GM19099 (cell line): ENCODE measurements around the gene ITSN1.

Experiments
- POLR2A ChIP-seq: IDR thresholded peaks from 3 replicates; pipeline ENCODE4 v1.6.1; 2011; ENCODE audit warnings: low read depth; ENCODE audit not compliant: insufficient read length; ENCODE audit errors: extremely low read depth

Gene ITSN1

GRCh38 chr21:33664135-33664534 lies 21.8 kb downstream of the ITSN1 start:
- TF ChIP-seq POLR2A, result no peak

DNA sequence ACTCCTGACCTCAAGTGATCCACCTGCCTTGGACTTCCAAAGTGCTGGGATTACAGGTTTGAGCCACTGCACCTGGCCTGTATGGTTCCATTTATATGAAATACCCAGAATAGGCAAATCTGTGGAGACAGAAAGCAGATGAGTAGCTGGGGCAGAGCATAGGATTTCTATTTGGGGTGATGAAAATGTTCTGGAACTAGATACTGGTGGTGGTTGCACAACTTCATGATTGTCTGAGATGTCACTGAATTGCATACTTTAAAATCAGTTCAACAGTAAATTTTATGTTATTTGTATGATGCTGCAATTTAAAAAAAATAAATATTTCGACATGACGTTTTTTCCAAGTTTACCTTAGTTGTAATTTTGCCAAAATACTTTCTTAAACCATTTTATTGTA lies 23.9 kb downstream of the ITSN1 start:
- TF ChIP-seq POLR2A, result no peak

- no peak for TF ChIP-seq POLR2A
Observed at GRCh38 chr21:33667636-33668035, 25.3 kb downstream of the ITSN1 start.

GRCh38 chr21:33668180-33668579 lies 25.9 kb downstream of the ITSN1 start:
- TF ChIP-seq POLR2A, result no peak

DNA sequence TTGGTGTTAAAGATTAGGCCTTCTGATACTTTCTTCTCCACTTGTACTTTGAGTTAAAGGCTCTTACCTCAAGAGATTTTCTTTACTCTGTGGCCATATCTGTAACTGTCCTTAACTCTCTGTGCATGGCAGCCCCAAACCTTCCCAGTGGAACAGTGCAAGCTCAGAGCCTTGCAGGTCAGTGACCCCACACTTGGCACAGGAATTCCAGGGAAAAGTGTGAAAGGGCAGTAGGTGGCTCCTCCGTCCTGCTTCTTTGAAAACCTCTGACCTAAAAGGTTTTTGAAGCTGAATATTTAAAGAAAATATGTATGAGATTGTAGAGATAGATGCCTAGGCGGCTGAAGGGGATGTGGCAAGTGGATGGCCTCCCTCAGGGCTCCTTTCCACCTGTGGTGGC lies 26.3 kb downstream of the ITSN1 start:
- no peak for TF ChIP-seq POLR2A

DNA sequence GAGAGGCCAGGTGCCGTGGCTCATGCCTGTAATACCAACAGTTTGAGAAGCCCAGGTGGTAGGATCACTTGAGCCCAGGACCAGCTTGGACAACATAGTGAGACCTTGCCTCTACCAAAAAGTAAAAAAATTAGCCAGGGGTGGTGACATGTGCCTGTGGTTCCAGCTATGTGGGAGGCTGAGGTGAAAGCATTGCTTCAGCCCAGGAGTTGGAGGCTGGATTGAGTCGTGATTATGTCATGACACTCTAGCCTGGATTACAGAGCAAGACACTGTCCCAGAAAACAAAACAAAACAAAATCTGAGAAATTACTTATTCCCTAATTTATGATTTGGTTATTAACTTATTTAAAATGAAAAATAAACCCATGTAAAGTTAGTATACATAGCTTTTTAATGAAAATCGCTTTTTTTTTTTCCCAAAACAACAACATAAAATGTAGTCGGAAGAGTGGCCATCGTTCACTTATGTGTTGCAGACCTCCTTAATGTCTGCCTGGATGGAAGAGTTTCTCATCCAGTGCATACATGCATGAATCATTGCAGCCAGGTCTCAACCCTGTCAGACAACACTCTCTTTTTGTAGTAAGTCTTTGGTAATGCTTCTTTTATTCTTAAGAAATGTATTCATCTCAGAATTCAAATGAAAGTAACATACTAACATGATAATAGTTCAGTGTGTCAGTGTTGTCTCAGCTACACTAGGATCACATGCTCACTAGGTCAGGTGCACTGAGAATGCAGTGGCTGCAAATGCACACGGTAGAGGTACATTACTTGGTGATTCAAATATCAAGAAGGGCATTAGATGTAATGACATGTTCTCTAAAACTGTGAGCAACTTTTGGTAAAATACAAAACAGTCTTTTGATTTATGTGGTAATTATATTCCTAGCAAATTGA lies 28.0 kb downstream of the ITSN1 start:
- TF ChIP-seq POLR2A, result no peak

DNA sequence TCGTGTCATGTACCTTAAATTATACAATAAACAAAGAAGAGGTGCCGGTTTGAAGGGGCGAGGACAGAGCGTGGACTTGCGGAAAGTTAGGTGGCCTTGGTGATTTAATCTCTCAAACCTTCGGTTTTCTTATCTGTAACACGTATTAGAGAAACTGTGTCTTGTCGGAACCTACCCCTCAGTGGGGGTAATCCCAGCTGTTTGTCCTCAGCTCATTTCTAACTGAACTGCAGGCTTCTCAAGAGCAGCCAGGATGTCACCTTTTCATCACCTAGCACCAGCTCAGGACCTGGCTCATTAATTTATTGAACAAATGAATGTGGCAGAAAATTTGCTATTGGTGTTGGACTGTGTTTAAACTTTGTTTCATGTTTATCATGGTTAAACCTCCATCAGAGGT lies 31.2 kb downstream of the ITSN1 start:
- TF ChIP-seq POLR2A, result no peak

DNA sequence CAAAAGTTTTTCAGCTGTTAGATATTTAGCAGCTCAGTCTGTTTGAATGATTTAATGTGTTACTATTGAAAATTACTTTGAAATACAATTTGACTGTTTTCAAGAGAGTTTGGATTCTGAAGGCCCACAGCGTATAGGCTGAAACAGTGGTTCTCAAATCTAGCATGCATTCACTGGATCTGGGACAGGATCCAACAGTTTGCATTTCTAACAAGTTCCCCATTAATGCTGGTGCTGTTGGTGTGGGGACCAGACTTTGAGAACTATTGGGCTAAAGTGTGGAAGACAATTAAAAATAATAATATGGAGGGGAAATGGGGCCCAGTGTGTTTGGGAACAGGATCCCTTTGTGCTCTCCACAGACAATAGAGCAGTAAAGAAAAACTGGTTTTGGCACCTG lies 31.9 kb downstream of the ITSN1 start:
- TF ChIP-seq POLR2A, result no peak

GRCh38 chr21:33677450-33677849 lies 35.1 kb downstream of the ITSN1 start:
- TF ChIP-seq POLR2A, result no peak

GRCh38 chr21:33680870-33681269 lies 38.6 kb downstream of the ITSN1 start:
- TF ChIP-seq POLR2A, result no peak

DNA sequence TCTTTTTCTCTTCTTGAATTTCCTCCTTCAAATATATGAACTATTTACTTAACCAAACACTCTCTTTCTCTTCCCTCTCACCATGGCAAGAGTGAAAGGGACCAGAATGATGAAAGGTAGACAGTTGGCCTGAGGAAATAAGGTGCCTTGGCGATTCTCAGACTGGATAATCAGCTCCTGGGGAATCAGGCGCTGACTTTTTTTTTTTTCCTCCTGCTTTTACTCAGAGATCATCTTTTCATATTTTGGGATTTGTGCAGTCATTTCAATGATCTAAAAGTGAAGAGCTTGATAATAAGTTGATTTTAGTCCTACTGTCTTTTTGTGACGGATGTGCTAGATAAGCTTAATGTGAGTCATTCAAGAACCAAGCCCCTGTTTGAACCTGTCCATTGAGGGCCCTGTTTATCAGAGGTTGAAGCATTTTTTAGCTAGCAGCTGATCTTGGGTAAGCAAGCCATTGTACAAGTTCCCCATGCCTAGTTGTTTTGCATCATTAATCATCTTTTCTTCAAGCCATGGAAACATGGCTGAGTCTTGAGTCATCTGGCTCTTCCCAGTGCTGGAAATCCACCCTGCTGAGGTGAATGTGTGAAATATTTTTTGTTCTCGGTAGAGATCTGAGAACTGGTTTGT lies 40.8 kb downstream of the ITSN1 start:
- TF ChIP-seq POLR2A, result no peak

DNA sequence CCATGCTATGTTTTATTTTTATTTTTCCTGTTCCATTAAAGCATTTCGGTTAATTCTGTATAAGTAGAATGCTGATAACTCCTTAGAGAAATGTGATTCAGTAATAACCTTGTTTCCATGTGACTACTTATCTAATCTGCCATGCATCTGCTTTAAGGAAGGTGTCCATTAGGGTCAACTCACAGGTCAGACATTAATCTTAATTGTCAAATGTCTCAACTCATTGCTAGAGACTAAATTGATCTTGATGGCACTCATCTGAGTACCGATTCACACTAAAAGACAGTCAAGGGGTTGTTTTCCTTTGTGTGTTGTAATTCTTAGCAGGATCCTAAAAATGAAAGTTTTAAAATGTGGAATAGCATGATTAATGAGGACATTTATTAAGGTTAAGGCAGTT lies 41.8 kb downstream of the ITSN1 start:
- TF ChIP-seq POLR2A, result no peak

- no peak for TF ChIP-seq POLR2A
Observed at GRCh38 chr21:33684923-33685560, 42.7 kb downstream of the ITSN1 start.

GRCh38 chr21:33685613-33686197 lies 43.4 kb downstream of the ITSN1 start:
- no peak for TF ChIP-seq POLR2A

- no peak for TF ChIP-seq POLR2A
Observed at GRCh38 chr21:33686386-33686785, 44.1 kb downstream of the ITSN1 start.

- TF ChIP-seq POLR2A, result no peak
Observed at GRCh38 chr21:33687634-33688033, 45.3 kb downstream of the ITSN1 start.

DNA sequence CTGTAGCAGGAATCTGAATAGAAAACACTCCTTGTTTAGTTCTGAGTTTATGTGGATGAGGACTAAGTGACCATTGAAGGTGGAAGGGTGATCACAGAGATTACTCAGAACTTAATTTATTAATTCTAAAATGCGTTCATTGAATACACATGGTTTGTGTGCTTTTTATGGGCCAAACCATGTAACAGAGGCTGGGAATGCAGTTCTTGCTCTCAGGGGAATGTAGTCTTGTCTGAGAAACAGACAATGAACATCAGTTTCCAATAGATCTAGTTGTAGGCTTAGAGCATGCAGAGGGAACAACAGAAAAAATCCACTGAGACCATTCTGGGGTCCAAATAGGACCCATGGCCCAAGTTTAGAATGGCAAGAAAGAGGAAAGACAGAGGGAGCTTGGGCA lies 46.1 kb downstream of the ITSN1 start:
- no peak for TF ChIP-seq POLR2A
